CD4-positive, alpha-beta T cell treated with Interleukin-10 for 1 hour (primary cell): ENCODE data around the gene AMD1.
"Not testable (repeated sequence)": the region's sequence is repeated elsewhere in the genome, so short reads cannot be mapped to it uniquely, and the experiment has no call there.

Experiments
- DNase-seq: peaks from one replicate; pipeline ENCODE4 v3.0.0-alpha.2; 2020

The AMD1 gene

DNA sequence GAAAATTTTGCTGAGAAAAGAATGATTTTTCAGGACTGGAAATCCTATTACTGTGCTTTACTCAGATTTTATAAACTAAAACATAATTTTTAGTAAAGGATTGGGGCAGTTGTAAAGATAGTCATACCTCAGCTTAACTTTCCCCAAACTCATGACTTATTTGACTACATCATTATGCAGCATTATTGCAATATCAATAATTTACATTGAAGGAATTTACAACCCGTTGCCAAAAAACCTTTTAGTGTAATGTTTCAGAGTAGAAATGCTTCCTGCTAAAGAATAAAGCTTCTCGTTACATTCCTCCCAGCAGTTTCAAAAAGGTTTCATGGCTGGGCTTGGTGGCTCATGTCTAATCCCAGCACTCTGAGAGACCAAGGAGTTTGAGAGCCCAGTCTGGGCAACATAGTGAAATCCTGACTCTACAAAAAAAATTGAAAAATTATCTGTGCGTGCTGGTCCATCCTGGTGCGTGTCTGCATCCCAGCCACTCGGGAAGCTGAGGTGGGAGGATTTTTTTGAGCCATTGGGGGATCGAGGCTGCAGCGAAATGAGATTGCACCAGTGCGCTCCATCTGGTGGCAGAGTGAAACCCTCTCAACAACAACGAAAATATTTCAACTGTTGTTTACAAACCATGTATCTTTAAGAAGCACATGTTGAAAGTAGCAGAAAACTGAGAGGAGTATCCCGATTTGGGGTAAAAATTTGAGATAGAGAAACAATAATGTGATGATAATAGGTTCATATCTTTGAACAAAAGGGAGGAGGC is 4.4 kb downstream of the AMD1 start:
- peak; percentile 54 for DNase-seq

DNA sequence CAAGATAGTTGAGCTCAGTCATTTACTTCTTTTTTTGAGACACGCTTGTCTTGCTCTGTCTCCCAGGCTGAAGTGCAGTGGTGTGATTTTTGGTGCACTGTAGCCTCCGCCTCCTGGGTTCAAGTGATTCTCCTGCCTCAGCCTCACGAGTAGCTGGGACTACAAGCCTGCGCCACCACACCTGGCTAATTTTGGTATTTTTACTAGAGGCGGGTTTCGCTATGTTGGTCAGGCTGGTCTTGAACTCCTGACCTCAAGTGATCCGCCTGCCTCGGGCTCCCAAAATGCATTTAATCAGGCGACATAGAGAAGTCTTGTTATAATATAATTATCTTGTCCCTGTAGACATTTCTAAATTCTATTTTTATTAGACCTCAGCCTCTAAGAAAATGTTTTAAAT is 6.1 kb downstream of the AMD1 start:
- DNase-seq = no peak

DNA sequence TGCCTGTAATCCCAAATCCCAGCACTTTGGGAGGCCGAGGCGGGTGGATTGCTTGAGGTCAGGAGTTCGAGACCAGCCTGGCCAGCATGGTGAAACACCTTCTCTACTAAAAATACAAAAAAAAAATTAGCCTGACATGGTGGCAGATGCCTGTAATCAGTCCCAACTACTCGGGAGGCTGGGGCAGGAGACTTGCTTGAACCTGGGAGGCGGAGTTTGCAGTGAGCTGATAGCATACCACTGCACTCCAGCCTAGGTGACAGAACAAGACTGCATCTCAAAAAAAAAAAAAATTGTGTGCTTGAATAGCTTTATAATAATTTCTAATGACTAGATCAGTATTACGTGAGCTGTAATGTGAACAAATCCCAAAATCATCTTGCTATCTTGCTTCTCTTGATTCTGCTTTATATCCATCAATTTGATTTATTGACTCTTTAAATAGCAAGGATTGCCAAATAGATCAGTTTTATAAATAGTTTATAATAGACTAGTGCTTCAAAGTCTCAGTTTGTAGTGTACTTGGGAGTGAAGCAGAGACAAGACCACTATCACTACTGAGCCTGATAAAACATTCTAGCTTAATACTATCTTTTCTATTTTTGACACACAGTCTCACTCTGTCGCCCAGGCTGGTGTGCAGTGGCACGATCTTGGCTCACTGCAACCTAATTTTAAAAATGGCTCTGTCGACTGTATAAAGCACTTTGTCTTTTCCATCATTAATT is 7.1 kb downstream of the AMD1 start:
- no peak for DNase-seq

DNA sequence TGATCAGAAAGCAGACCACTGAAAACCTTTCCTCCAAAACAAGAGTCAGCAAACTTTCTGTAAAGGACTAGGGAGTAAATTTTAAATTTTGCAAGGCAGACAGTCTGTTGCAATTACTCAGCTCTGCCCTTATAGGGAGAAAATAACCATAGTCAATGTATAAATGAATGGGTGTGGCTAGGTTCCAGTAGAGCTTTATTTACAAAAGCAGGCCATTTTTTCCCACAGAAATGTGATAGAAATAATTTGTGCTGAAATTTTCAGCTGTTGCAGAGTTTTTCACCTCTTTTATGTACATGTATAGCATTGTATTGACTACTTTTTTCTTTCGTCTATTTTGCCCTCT is 7.7 kb downstream of the AMD1 start:
- no peak for DNase-seq

DNA sequence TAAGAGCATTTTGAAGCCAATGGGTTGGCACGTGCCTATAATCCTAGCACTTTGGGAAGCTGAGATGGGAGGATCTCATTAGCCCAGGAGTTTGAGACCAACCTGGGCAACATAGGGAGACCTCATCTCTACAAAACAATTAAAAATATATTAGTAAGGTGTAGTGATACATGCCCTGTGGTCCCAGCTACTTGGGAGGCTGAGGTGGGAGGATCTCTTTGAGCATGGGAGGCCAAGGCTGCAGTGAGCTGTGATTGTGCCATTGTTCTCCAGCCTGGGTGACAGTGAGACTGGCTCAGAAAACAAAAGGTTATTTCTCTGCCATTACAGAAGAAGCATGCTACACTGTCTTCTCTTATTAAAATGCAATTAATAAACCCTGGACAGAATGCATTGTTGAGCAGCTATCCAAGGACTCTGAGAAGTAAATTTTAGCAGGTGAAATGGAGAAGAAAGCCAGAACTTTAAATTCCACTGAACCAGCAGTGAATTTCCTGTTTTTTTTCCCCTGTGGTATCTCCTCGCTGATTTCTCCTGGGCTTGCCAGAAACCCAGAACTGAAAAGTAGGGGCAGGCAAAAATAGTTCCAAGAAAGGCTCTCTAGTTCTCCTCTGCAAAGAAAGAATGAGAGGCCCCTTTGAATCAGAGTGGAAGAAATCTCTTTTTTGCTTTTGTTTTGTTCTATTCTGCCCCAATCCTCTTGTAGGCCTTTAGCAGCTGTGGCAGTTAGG is 8.4 kb downstream of the AMD1 start:
- DNase-seq = no peak

- no peak for DNase-seq
Observed at GRCh38 chr6:110884321-110884720, 9.7 kb downstream of the AMD1 start.

DNA sequence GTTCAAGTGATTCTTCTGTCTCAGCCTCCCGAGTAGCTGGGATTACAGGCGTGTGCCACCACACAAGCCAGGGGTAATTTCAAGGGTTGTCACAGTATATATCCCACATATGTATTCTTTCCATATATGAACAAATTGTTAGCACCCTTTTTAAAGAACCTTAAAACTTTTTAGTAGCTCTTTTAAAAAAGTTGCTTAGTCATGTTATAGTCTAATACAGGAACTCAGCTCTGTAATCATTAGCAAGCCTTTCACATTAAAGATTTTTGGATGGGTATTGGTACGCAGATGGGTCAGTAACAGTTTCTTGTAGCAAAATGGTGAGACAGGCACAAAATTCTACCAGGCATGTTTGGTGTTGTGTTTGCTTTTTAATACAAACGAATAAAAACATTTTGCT is 10.9 kb downstream of the AMD1 start:
- DNase-seq = no peak

- DNase-seq = no peak
Observed at GRCh38 chr6:110886555-110887167, 12.1 kb downstream of the AMD1 start.

DNA sequence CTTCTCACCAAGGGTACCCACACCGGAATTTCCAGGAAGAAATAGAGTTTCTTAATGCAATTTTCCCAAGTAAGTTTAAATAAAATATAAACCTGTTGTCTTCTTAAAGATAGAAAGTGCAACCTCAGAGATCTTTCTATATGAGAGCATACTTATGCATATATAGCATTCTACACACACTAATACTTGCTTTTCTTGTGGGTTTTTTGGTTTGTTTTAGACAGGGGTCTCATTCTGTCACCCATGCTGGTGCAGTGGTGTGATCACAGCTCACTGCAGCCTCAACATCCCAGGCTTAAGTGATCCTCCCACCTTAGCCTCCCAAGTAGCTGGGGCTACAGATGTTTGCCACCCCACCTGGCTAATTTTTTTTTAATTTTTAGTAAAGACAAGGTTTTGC is 15.7 kb downstream of the AMD1 start:
- no peak for DNase-seq

DNA sequence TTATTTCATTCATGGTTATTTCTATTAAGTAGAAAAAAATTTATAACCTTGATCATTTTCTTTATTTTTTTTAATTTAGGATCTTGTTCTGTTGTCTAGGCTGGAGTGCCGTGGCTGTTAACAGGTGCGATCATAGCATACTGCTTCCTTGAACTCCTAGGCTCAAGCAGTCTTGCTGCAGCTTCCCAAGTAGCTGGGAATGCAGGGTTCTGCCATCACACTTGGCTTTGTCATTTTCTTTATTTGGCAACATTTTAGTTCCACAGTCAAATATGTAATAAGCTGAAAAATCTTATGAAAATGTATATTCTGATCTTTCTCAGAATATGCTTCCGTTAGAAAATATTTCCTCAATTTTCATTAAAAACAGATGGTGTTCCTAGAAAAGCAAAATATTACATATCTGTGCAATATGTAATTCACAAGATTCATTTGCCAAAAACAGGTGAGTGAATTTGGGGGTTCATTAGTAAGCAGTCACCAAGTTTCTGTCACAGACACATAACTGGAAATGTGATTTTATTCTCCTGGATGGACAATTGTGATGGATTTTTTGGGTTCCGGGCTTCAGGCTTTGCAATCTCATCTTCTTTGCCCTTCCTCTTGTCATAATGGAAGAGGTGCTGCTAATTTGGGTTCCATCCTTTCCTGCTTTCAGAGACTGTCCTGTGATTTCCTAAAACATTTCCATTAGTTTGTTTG is 21.5 kb downstream of the AMD1 start:
- DNase-seq = no peak

DNA sequence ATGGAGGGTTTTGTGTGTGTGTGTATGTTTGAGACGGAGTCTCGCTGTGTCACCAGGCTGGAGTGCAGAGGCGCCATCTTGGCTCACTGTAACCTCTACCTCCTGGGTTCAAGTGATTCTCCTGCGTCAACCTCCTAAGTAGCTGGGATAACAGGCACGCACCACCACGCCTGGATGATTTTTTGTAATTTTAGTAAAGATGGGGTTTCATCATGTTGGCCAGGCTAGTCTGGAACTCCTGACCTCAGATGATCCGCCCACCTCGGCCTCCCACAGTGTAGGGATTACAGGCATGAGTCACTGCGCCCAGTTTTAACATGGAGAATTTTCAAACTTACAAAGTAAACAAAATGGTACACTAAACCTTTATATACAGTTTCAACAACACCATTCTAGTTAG is 22.8 kb downstream of the AMD1 start:
- DNase-seq = no peak

GRCh38 chr6:110898111-110898510 is 23.5 kb downstream of the AMD1 start:
- no peak for DNase-seq

DNA sequence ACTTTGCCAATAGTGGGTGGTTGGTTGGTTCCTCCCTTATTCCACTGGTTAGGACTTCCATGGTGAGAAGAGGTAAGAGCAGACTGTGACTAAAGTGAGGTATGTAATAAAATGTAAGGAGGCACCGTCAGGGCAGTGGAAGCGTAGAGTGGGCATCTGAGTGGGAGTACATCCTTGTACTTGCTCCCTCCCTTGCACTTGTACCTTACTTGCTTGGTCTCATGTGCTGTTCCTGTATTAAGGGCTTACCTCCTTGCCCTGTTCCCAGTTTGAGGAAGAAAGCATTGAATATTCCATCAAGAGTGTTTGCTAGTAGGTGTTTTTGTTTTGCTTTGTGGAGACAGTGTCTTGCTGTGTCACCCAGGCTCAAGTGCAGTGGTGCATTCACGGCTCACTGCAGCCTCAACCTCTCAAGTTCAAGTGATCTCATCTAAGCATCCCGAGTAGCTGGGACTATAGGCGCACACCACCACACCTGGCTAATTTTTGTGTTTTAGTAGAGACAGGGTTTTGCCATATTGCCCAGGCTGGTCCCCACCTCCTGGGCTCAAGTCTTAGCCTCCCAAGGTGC is 25.5 kb downstream of the AMD1 start:
- DNase-seq = no peak

- DNase-seq = not testable (repeated sequence)
Observed at GRCh38 chr6:110901601-110902000, 27.0 kb downstream of the AMD1 start.

DNA sequence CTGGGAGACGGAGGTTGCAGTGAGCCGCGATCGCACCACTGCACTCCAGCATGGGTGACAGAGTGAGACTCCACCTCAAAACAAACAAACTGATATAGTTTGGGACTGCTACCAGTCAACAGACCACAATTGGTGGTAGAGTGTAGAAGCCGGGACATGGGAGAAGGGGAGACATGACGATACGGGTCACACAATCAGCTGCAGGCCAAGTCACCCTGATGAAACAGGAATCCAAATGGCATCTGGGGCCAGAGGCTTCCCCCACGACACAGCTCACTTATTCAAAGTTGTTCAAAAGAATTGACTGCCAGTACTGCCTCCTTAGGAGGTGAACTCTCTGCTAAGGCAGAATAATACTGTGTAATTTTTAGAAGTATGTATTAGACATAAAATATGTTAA is 27.5 kb downstream of the AMD1 start:
- DNase-seq = no peak

DNA sequence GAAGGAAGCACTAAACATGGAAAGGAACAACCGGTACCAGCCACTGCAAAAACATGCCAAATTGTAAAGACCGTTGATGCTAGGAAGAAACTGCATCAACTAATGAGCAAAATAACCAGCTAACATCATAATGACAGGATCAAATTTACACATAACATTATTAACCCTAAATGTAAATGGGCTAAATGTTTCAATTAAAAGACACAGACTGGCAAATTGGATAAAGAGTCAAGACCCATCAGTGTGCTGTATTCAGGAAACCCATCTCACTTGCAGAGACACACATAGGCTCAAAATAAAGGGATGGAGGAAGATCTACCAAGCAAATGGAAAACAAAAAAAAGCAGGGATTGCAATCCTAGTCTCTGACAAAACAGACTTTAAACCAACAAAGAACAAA is 31.7 kb downstream of the AMD1 start:
- not testable (repeated sequence) for DNase-seq

GRCh38 chr6:110930781-110931180 is 56.2 kb downstream of the AMD1 start:
- DNase-seq = no peak

- no peak for DNase-seq
Observed at GRCh38 chr6:110933912-110934311, 59.3 kb downstream of the AMD1 start.

DNA sequence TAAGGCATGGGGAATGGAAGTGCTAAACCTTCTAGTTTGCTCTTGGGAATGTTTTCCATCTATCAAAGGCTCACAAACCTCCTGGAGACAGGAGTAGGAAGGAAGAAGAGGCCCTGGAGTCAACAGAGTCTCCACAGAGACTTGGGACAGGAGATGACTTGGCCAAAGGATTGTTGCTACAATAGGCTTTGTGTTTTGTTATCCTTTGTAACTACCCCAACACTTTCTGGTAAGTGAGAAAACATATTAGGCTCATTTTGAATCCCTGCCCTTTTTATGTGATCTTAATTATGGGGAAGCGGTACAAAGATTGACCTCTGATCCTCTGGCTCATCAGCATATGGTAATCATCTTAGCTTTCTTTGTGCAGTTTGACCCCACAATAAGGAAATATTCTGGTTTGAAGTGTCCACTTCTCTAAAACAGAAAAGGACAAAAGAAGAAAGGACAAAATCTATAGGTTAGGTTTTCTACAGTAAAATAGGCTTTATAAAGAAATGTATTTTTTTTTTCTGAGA is 59.9 kb downstream of the AMD1 start:
- no peak for DNase-seq

- no peak for DNase-seq
Observed at GRCh38 chr6:110935171-110935570, 60.6 kb downstream of the AMD1 start.

- no peak for DNase-seq
Observed at GRCh38 chr6:110938171-110938570, 63.6 kb downstream of the AMD1 start.
